GM15510 (cell line): ENCODE results near the gene RNU5D-1.

Experiments
- POLR2A ChIP-seq: IDR thresholded peaks from 3 replicates; pipeline ENCODE4 v1.6.1; 2011; ENCODE audit warnings: borderline replicate concordance; ENCODE audit not compliant: insufficient read length; ENCODE audit errors: extremely low read depth

The RNU5D-1 gene

GRCh38 chr1:44694863-44695478 lies 36.0 kb downstream of the RNU5D-1 start:
- no peak for TF ChIP-seq POLR2A

GRCh38 chr1:44693900-44694299 lies 37.1 kb downstream of the RNU5D-1 start:
- TF ChIP-seq POLR2A, result no peak

GRCh38 chr1:44693159-44693558 lies 37.8 kb downstream of the RNU5D-1 start:
- TF ChIP-seq POLR2A, result no peak

- TF ChIP-seq POLR2A, result no peak
These were observed 41.6 kb downstream of the RNU5D-1 start for GRCh38 chr1:44689447-44689765.

- no peak for TF ChIP-seq POLR2A
These were observed 42.1 kb downstream of the RNU5D-1 start for GRCh38 chr1:44688760-44689446.

GRCh38 chr1:44685881-44686280 lies 45.1 kb downstream of the RNU5D-1 start:
- no peak for TF ChIP-seq POLR2A

- TF ChIP-seq POLR2A, result no peak
These were observed 45.8 kb downstream of the RNU5D-1 start for GRCh38 chr1:44685218-44685617.

- no peak for TF ChIP-seq POLR2A
These were observed 46.4 kb downstream of the RNU5D-1 start for GRCh38 chr1:44684525-44684924.

- no peak for TF ChIP-seq POLR2A
These were observed 48.1 kb downstream of the RNU5D-1 start for GRCh38 chr1:44682883-44683265.

- TF ChIP-seq POLR2A, result no peak
These were observed 48.8 kb downstream of the RNU5D-1 start for GRCh38 chr1:44681905-44682882.
